ENCODE results near the gene POLR1A. TPM values are rescaled to one million over a fixed set of nuclear protein-coding genes. Genes with fewer than 3 reads are reported as not detected.

The POLR1A gene
- total RNA-seq, 1 donor from 2014 or later = 45.2 TPM

DNA sequence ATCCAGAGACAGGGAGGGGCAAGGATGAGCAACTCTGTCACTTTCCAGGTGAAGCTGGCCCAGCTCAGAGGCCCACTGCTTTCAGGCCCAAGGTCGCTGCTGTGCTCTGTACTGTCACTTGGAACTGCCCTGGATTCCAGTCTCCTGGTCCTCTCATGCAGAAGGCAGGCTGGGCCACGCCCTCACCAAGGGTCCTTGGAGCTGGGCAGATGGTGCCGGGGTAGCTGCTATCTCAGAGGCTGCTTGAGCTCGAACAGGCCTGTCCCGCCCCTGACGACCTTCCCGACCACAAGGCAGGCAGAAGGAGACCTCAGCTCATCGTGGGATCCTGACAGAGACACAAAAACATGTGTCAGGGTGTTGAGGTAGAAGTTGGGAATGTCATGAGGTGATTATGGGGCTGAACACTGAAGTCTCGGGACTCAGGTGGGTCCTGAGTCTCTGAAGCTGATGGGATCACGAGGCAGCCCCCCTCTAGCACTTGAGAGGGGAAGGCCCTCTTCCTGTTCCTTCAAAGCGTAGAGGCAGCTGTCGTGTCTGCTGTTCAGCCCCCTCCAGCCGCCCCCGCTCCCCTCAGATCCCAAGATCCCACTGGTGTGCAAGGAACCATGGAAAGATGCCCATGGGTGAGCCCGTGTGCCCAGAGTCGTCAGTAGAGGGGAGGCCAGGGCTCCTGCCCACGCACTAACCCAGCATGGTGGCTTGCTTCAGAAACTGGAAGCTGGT, 78.3 kb downstream of the POLR1A start:
- H3K9ac ChIP-seq (ENCODE audit: low read length) = no peak overlapping the region
- no peaks in the 10 kb centered on the region for H4K20me1 ChIP-seq (ENCODE audit: insufficient read depth, low read length)
- no peaks in the 10 kb centered on the region for H3K79me2 ChIP-seq (ENCODE audit: insufficient read depth, low read length)
- Mint-ChIP-seq H3K27me3 (ENCODE audit: low read depth, unreplicated experiment) (no peaks in the 10 kb centered on the region), H3K27ac (ENCODE audit: unreplicated experiment) (no peak overlapping the region), H3K36me3 (ENCODE audit: low read depth, unreplicated experiment) (peaks cover 51% of the 10 kb centered on the region), H3K9me3 (ENCODE audit: unreplicated experiment) (no peaks in the 10 kb centered on the region), H3K4me1 (ENCODE audit: low read depth, unreplicated experiment) (peaks cover 3% of the 10 kb centered on the region), H3K4me3 (ENCODE audit: unreplicated experiment) (no peak overlapping the region)
- H3K4me2 ChIP-seq (ENCODE audit: low read length) = no peak overlapping the region
- H3K27ac ChIP-seq (ENCODE audit: low read depth, low read length) = no peak overlapping the region
- no peaks in the 10 kb centered on the region for H3K4me1 ChIP-seq (ENCODE audit: insufficient read depth, low read length)
- no peaks in the 10 kb centered on the region for H3K9me3 ChIP-seq (ENCODE audit: insufficient read depth, low read depth, low read length)
- DNase-seq (ENCODE audit: low read depth) (no peak), FAIRE-seq (no peak)
- H2AFZ ChIP-seq (ENCODE audit: low read depth, low read length) = no peak overlapping the region
- H3K27me3 ChIP-seq (ENCODE audit: insufficient read depth, low read length) = no peaks in the 10 kb centered on the region
- H3K36me3 ChIP-seq (ENCODE audit: insufficient read depth, low read length) = peaks cover 41% of the 10 kb centered on the region
- no peak overlapping the region for H3K4me3 ChIP-seq (ENCODE audit: insufficient read depth, low read depth, low read length)
- TF ChIP-seq, protein P1, sequence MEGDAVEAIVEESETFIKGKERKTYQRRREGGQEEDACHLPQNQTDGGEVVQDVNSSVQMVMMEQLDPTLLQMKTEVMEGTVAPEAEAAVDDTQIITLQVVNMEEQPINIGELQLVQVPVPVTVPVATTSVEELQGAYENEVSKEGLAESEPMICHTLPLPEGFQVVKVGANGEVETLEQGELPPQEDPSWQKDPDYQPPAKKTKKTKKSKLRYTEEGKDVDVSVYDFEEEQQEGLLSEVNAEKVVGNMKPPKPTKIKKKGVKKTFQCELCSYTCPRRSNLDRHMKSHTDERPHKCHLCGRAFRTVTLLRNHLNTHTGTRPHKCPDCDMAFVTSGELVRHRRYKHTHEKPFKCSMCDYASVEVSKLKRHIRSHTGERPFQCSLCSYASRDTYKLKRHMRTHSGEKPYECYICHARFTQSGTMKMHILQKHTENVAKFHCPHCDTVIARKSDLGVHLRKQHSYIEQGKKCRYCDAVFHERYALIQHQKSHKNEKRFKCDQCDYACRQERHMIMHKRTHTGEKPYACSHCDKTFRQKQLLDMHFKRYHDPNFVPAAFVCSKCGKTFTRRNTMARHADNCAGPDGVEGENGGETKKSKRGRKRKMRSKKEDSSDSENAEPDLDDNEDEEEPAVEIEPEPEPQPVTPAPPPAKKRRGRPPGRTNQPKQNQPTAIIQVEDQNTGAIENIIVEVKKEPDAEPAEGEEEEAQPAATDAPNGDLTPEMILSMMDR (IDR thresholded peaks at IDR 0.05; ENCODE audit: insufficient read depth, low read depth, low read length) = no peak
- TF ChIP-seq EZH2 (IDR thresholded peaks at IDR 0.05; ENCODE audit: insufficient read depth, low read length) = no peak

DNA sequence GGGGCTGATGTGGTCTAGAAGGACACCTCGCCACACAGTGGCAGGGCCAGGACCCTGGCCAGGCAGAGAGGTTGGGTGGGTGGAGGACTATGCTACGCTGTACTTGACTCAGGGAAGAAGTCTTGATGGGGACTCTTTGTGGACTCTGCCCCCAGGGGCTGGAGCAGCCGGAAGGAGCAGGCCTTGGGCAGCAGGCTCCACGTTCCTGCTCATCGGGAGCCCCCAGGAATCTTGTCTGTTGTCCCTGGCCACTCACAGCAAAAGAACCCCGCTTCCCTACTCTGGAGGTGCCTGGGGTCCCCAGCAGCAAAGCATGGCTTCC, 79.0 kb downstream of the POLR1A start:
- H3K79me2 ChIP-seq (ENCODE audit: insufficient read depth, low read length) = no peaks in the 10 kb centered on the region
- H3K27ac Mint-ChIP-seq (ENCODE audit: unreplicated experiment) = no peak overlapping the region
- no peaks in the 10 kb centered on the region for H3K27me3 ChIP-seq (ENCODE audit: insufficient read depth, low read length)
- no peak overlapping the region for H3K27ac ChIP-seq (ENCODE audit: low read depth, low read length)
- H2AFZ ChIP-seq (ENCODE audit: low read depth, low read length) = no peak overlapping the region
- H3K4me2 ChIP-seq (ENCODE audit: low read length) = no peak overlapping the region
- H3K27me3 Mint-ChIP-seq (ENCODE audit: low read depth, unreplicated experiment) = no peaks in the 10 kb centered on the region
- H3K4me3 Mint-ChIP-seq (ENCODE audit: unreplicated experiment) = no peak overlapping the region
- FAIRE-seq (no peak), DNase-seq (ENCODE audit: low read depth) (no peak)
- H3K36me3 ChIP-seq (ENCODE audit: insufficient read depth, low read length) = peaks cover 36% of the 10 kb centered on the region
- peaks cover 48% of the 10 kb centered on the region for H3K36me3 Mint-ChIP-seq (ENCODE audit: low read depth, unreplicated experiment)
- H3K4me3 ChIP-seq (ENCODE audit: insufficient read depth, low read depth, low read length) = no peak overlapping the region
- no peaks in the 10 kb centered on the region for H3K4me1 ChIP-seq (ENCODE audit: insufficient read depth, low read length)
- TF ChIP-seq, protein P1 (IDR thresholded peaks at IDR 0.05; ENCODE audit: insufficient read depth, low read depth, low read length) = no peak
- no peak for TF ChIP-seq EZH2 (IDR thresholded peaks at IDR 0.05; ENCODE audit: insufficient read depth, low read length)
- H3K9ac ChIP-seq (ENCODE audit: low read length) = no peak overlapping the region
- H3K4me1 Mint-ChIP-seq (ENCODE audit: low read depth, unreplicated experiment) = peaks cover 3% of the 10 kb centered on the region
- H3K9me3 ChIP-seq (ENCODE audit: insufficient read depth, low read depth, low read length) = no peaks in the 10 kb centered on the region
- H3K9me3 Mint-ChIP-seq (ENCODE audit: unreplicated experiment) = no peaks in the 10 kb centered on the region
- H4K20me1 ChIP-seq (ENCODE audit: insufficient read depth, low read length) = no peaks in the 10 kb centered on the region

DNA sequence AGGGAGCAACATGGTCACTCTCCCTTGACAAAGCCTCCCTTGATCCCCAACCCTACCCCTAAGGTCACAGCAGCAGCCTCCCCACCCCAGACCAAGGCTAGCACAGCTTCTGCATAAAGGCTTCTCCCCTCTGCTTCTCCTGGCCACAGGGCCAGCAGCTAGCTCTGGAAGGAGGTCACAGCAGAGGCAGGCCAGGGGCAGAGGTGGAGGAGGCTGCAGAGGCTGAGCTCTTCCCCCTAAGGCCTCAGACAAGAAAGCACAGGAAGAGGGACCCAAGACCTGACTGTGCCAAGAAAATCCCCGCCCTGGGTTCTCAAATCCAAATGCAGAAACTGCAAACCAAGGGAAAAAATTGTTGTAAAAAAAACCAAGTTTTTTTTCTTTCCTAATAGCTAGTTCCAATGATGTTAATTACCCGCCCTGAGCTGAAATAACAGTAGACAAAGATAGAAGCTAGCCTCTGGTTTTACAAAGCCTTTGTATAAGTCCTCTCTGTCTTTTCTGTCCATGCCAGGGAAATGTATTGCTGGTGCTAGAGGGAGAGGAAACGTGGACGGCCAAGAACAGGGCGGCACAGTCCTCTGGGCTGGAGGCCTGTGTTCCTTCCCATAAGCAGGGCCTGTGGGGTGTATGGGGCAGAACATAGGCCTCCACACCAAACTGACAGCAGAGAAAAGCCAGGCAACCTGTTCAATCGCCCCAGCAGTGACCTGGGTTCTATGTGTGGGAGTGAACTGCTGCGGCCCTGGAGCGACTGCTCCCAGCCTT, 79.5 kb downstream of the POLR1A start:
- H3K27ac Mint-ChIP-seq (ENCODE audit: unreplicated experiment) = no peak overlapping the region
- TF ChIP-seq, protein P1 (IDR thresholded peaks at IDR 0.05; ENCODE audit: insufficient read depth, low read depth, low read length) = no peak
- no peak for TF ChIP-seq EZH2 (IDR thresholded peaks at IDR 0.05; ENCODE audit: insufficient read depth, low read length)
- H3K27me3 ChIP-seq (ENCODE audit: insufficient read depth, low read length) = no peaks in the 10 kb centered on the region
- H3K4me1 Mint-ChIP-seq (ENCODE audit: low read depth, unreplicated experiment) = peaks cover 3% of the 10 kb centered on the region
- no peaks in the 10 kb centered on the region for H3K79me2 ChIP-seq (ENCODE audit: insufficient read depth, low read length)
- no peak overlapping the region for H3K4me3 Mint-ChIP-seq (ENCODE audit: unreplicated experiment)
- H2AFZ ChIP-seq (ENCODE audit: low read depth, low read length) = no peak overlapping the region
- H3K4me3 ChIP-seq (ENCODE audit: insufficient read depth, low read depth, low read length) = no peak overlapping the region
- peaks cover 50% of the 10 kb centered on the region for H3K36me3 Mint-ChIP-seq (ENCODE audit: low read depth, unreplicated experiment)
- no peak overlapping the region for H3K27ac ChIP-seq (ENCODE audit: low read depth, low read length)
- H3K36me3 ChIP-seq (ENCODE audit: insufficient read depth, low read length) = peaks cover 33% of the 10 kb centered on the region
- no peak for FAIRE-seq
- H3K4me1 ChIP-seq (ENCODE audit: insufficient read depth, low read length) = peaks cover under 1% of the 10 kb centered on the region
- no peaks in the 10 kb centered on the region for H4K20me1 ChIP-seq (ENCODE audit: insufficient read depth, low read length)
- H3K9ac ChIP-seq (ENCODE audit: low read length) = no peak overlapping the region
- H3K27me3 Mint-ChIP-seq (ENCODE audit: low read depth, unreplicated experiment) = no peaks in the 10 kb centered on the region
- H3K4me2 ChIP-seq (ENCODE audit: low read length) = no peak overlapping the region
- DNase-seq (ENCODE audit: low read depth) = no peak
- H3K9me3 Mint-ChIP-seq (ENCODE audit: unreplicated experiment) = no peaks in the 10 kb centered on the region
- H3K9me3 ChIP-seq (ENCODE audit: insufficient read depth, low read depth, low read length) = no peaks in the 10 kb centered on the region
